Esophagus muscularis mucosa (tissue), 4 donors: ENCODE results near the gene RAB15. TPM values are rescaled to one million over a fixed set of nuclear protein-coding genes. Genes with fewer than 3 reads are reported as not detected.
A peak's percentile ranks its signal among the peaks of the same experiment; 100 is the strongest.

Experiments
- DNase-seq: peaks from one replicate; pipeline ENCODE4 v3.0.0-alpha.2; 2017; ENCODE audit errors: extremely low spot score
- H3K27ac ChIP-seq, 4 donors: fragments of 200-600 bp; sonication (generic); replicated peaks in 1 of 4; 1 replicate in 3 of 4; 2 replicates in 1 of 4; pipeline ENCODE4 v1.5.1; 2016 to 2019; ENCODE audit warnings: mild to moderate bottlenecking in 1 of 4
- H3K27me3 ChIP-seq, 4 donors: fragments of 200-600 bp; sonication (generic); one replicate each; pipeline versions ENCODE4 v1.5.1 to v1.6.0; 2016 to 2019
- H3K36me3 ChIP-seq, 4 donors: fragments of 200-600 bp; sonication (generic); one replicate each; pipeline ENCODE4 v1.5.1; 2016 to 2019
- H3K4me1 ChIP-seq, 4 donors: fragments of 200-600 bp; sonication (generic); one replicate each; pipeline ENCODE4 v1.5.1; 2016 to 2019
- H3K4me3 ChIP-seq, 4 donors: fragments of 200-600 bp; sonication (generic); 1 replicate in 2 of 4; 2 replicates in 2 of 4; pipeline ENCODE4 v1.5.1; 2016 to 2019; ENCODE audit warnings: mild to moderate bottlenecking in 4 of 4, moderate library complexity in 1 of 4
- H3K9me3 ChIP-seq, 4 donors: fragments of 200-600 bp; sonication (generic); 1 replicate in 3 of 4; 2 replicates in 1 of 4; pipeline ENCODE4 v1.5.1; 2016 to 2019
- EP300 ChIP-seq: sonication (generic); formaldehyde crosslinking; IDR thresholded peaks from one replicate; pipeline ENCODE4 v1.6.1; 2017; ENCODE audit warnings: antibody characterized with exemption
- POLR2A ChIP-seq: fragments of 450-650 bp; IDR thresholded peaks from one replicate; pipeline ENCODE4 v1.6.1; 2017; ENCODE audit warnings: antibody characterized with exemption, moderate library complexity, mild to moderate bottlenecking, low read depth
- POLR2AphosphoS5 ChIP-seq, 2 donors: sonication (generic); formaldehyde crosslinking; IDR thresholded peaks; one replicate each; pipeline ENCODE4 v1.6.1; 2017; ENCODE audit warnings: antibody characterized with exemption in 2 of 2
- WGBS: methylation state at CpG from one replicate; pipeline ENCODE4 v1.1.5; 2018; 5-methylcytosine and 5-hydroxymethylcytosine counted together
- intact Hi-C: fragments of 100-400 bp; cut with DNase I; formaldehyde crosslinking; loops from one replicate; pipeline ENCODE4 v1.15.1; 2023
- total RNA-seq, 4 donors: library from RNA; depleted of rRNA; stranded (reverse); fragments of >200 nt; gene quantifications; one replicate each; pipeline versions ENCODE4 v1.1.0 to v1.2.1, GENCODE V29; 2016
- TF ChIP-seq, protein P1 (sequence below), 3 experiments: fragments of 200-600 bp in 2 of 3; fragments of 450-650 bp in 1 of 3; sonication (generic) in 2 of 3; IDR thresholded peaks; one replicate each; pipeline ENCODE4 v1.5.1; 2017 to 2019; ENCODE audit warnings: antibody characterized with exemption in 3 of 3, mild to moderate bottlenecking in 2 of 3, moderate library complexity in 1 of 3

The RAB15 gene
- total RNA-seq, 4 donors from 2014 or later, result 3.7 to 11.4 (median 7.1) TPM

DNA sequence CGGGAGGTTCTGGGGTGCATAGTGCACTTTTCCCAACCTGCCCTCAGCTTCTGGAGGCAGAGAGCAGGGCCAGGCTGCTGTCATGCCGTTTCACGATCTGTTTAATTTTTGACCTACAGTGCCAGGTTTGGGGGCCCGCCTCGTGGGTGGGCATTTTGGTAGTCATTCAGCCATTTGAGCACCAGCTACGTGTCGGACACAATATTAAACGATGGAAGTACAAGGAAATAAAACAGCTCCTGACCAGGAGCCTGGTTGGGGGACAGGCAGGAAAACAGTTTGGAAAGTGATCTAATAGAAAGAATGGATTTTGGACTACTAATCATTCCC, 15.3 kb upstream of the RAB15 start:
- Histone ChIP-seq H3K27ac (peak overlapping the region; percentile 79 to 89 (median 87)), H3K4me1 (peaks cover 9 to 39% (median 29%) of the 10 kb centered on the region in 4 donors), H3K4me3 (peak overlapping the region; percentile 66 to 86 (median 72)), H3K36me3 (no peaks in the 10 kb centered on the region), H3K9me3 (no peaks in the 10 kb centered on the region), H3K27me3 (no peaks in the 10 kb centered on the region)
- no peak for DNase-seq
- intact Hi-C loops, result loop anchor here (5.0 to 10.0 kb wide), 3 partner anchors 115 to 837 kb away; partner anchors contain the start of genes FUT8 and MAX
- no peak for TF ChIP-seq POLR2A
- TF ChIP-seq, protein P1, sequence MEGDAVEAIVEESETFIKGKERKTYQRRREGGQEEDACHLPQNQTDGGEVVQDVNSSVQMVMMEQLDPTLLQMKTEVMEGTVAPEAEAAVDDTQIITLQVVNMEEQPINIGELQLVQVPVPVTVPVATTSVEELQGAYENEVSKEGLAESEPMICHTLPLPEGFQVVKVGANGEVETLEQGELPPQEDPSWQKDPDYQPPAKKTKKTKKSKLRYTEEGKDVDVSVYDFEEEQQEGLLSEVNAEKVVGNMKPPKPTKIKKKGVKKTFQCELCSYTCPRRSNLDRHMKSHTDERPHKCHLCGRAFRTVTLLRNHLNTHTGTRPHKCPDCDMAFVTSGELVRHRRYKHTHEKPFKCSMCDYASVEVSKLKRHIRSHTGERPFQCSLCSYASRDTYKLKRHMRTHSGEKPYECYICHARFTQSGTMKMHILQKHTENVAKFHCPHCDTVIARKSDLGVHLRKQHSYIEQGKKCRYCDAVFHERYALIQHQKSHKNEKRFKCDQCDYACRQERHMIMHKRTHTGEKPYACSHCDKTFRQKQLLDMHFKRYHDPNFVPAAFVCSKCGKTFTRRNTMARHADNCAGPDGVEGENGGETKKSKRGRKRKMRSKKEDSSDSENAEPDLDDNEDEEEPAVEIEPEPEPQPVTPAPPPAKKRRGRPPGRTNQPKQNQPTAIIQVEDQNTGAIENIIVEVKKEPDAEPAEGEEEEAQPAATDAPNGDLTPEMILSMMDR (IDR thresholded peaks at IDR 0.05), result no peak
- no peak for TF ChIP-seq POLR2AphosphoS5 (IDR thresholded peaks at IDR 0.05)
- TF ChIP-seq EP300, result no peak
- WGBS, result 0% methylated on average over 8 of the region's 8 CpGs

GRCh38 chr14:64986648-64987437, 14.7 kb upstream of the RAB15 start, which contains the start of gene FNTB:
TSS of gene FNTB (plus strand) at chr14:64986895. CDS start at chr14:64986954, 59 bp downstream.
- Histone ChIP-seq H3K27me3 (no peaks in the 10 kb centered on the region), H3K4me3 (peak within 1 kb of the TSS; percentile 66 to 86 (median 72)), H3K9me3 (no peaks in the 10 kb centered on the region), H3K4me1 (peaks cover 9 to 39% (median 29%) of the 10 kb centered on the region in 4 donors), H3K27ac (peak within 1 kb of the TSS; percentile 79 to 89 (median 87)), H3K36me3 (no peaks in the 10 kb centered on the region)
- DNase-seq, result peak; percentile 98
- intact Hi-C loops, result loop anchor here (1.0 to 10.0 kb wide), 4 partner anchors 34 to 838 kb away; partner anchors contain the start of genes FUT8 and MAX
- WGBS, result under 1% methylated on average over 60 of the region's 65 CpGs
- TF ChIP-seq POLR2AphosphoS5 (IDR thresholded peaks at IDR 0.05), result peak; percentile 76 to 85
- TF ChIP-seq, protein P1 (IDR thresholded peaks at IDR 0.05), result peak; percentile 79 to 90 (median 82)
- no peak for TF ChIP-seq EP300
- TF ChIP-seq POLR2A, result no peak

GRCh38 chr14:64983439-64984310, 11.5 kb upstream of the RAB15 start:
- Histone ChIP-seq H3K4me3 (peak overlapping the region in 3 of 4 donors; percentile 12 to 37 (median 30)), H3K4me1 (peaks cover 9 to 28% (median 22%) of the 10 kb centered on the region in 4 donors), H3K27ac (no peak overlapping the region), H3K36me3 (no peaks in the 10 kb centered on the region), H3K27me3 (no peaks in the 10 kb centered on the region), H3K9me3 (no peaks in the 10 kb centered on the region)
- no peak for TF ChIP-seq EP300
- TF ChIP-seq, protein P1 (IDR thresholded peaks at IDR 0.05), result peak; percentile 68 to 75 (median 72)
- no peak for DNase-seq
- 4% methylated on average over 15 of the region's 15 CpGs for WGBS
- intact Hi-C loops, result loop anchor here (2.0 to 10.0 kb wide), 2 partner anchors 163 to 841 kb away; no protein-coding TSS in a partner anchor

- no peak overlapping the region for H3K4me3 ChIP-seq
- TF ChIP-seq, protein P1 (IDR thresholded peaks at IDR 0.05), result no peak
- H3K36me3 ChIP-seq, result no peaks in the 10 kb centered on the region
- intact Hi-C loops, result loop anchor here (10.0 kb wide), 1 partner anchor 845 kb away; no protein-coding TSS in a partner anchor
- WGBS, result 89% methylated on average over 5 of the region's 5 CpGs
- H3K27me3 ChIP-seq, result no peaks in the 10 kb centered on the region
- no peaks in the 10 kb centered on the region for H3K9me3 ChIP-seq
- DNase-seq, result no peak
- peaks cover 0 to 7% (median 5%) of the 10 kb centered on the region in 4 donors for H3K4me1 ChIP-seq
- no peak overlapping the region for H3K27ac ChIP-seq
Observed at GRCh38 chr14:64979336-64980074, 7.4 kb upstream of the RAB15 start.
